KMS-11 (cell line): Measurements from ENCODE around the gene CSNK1A1.

Experiments used
- H2AFZ ChIP-seq: fragments of 200-600 bp; sonication (generic); 2 replicates; pipeline ENCODE4 v1.6.1; 2016; ENCODE audit warnings: antibody characterized with exemption, mixed run types, low read depth
- H3K27ac ChIP-seq: fragments of 200-600 bp; sonication (generic); 2 replicates; pipeline ENCODE4 v1.6.1; 2016; ENCODE audit warnings: mild to moderate bottlenecking, mixed run types
- H3K27me3 ChIP-seq: fragments of 200-600 bp; sonication (generic); 2 replicates; pipeline ENCODE4 v1.6.1; 2017; ENCODE audit warnings: mild to moderate bottlenecking, low read depth, mixed run types, moderate library complexity; ENCODE audit not compliant: insufficient read depth
- H3K36me3 ChIP-seq: fragments of 200-600 bp; sonication (generic); 2 replicates; pipeline ENCODE4 v1.6.1; 2017; ENCODE audit warnings: mild to moderate bottlenecking, mixed run types; ENCODE audit not compliant: insufficient read depth
- H3K4me1 ChIP-seq: fragments of 200-600 bp; sonication (generic); 2 replicates; pipeline ENCODE4 v1.6.1; 2016; ENCODE audit warnings: mild to moderate bottlenecking, low read depth, mixed run types; ENCODE audit not compliant: poor library complexity, severe bottlenecking
- H3K4me2 ChIP-seq: fragments of 200-600 bp; sonication (generic); 2 replicates; pipeline ENCODE4 v1.7.0; 2016; ENCODE audit warnings: mild to moderate bottlenecking, mixed run types
- H3K4me3 ChIP-seq: fragments of 200-600 bp; sonication (generic); IDR thresholded peaks from 2 replicates; pipeline ENCODE4 v1.6.1; 2017; ENCODE audit warnings: low read depth, low read length, mixed read lengths; ENCODE audit not compliant: insufficient read depth
- H3K79me2 ChIP-seq: fragments of 200-600 bp; sonication (generic); 2 replicates; pipeline ENCODE4 v1.6.1; 2016; ENCODE audit warnings: low read depth, mixed run types; ENCODE audit not compliant: insufficient read depth
- H3K9ac ChIP-seq: fragments of 200-600 bp; sonication (generic); 2 replicates; pipeline ENCODE4 v1.6.1; 2016; ENCODE audit warnings: mild to moderate bottlenecking, mixed run types
- H4K20me1 ChIP-seq: fragments of 200-600 bp; sonication (generic); 2 replicates; pipeline ENCODE4 v1.6.1; 2016; ENCODE audit warnings: mild to moderate bottlenecking, mixed run types; ENCODE audit not compliant: insufficient read depth
- TF ChIP-seq, protein P1 (sequence below): fragments of 200-600 bp; sonication (generic); conservative IDR thresholded peaks from 2 replicates; pipeline ENCODE4 v1.6.1; 2017; ENCODE audit warnings: low read depth, mild to moderate bottlenecking, antibody characterized with exemption, low read length, moderate library complexity, mixed read lengths

The CSNK1A1 gene

DNA sequence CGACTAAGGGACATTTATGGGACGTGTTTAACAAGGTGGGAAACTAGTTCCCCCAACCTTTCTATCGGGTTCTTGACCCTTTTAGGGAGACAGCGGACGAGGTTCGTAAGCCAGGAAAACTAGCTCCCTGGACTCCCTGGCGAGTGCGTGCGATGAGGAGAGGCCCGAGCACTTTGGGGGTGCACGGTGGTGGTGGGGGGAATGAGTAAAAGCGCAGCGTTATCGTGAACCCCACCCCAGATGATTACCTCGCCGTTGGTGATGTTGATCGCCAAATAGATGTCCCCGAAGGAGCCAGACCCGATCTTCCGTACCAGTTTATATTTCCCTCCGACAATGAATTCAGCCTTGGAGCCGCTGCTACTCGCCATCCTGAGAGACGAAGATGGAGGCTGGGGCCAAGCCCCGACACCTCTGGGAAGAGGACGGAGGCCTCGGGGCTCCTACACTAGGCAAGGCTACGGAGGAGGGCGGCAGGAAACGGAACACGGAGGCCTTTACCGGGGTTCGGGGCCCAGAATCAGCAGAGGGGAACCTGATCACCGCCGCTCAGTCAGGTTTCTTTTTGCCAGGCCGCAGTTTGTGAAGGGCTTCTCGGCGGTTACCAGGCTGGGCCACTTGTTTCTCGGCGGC lies 529 bp downstream of the CSNK1A1 start:
- Histone ChIP-seq H3K27ac (peak overlapping the region; percentile 82), H3K4me3 (no peak overlapping the region), H4K20me1 (no peaks in the 10 kb centered on the region), H3K36me3 (no peaks in the 10 kb centered on the region), H3K4me1 (peaks cover 18% of the 10 kb centered on the region), H2AFZ (peak overlapping the region; percentile 26; the same call in 1 of the 2 replicates), H3K79me2 (peaks cover 54% of the 10 kb centered on the region), H3K27me3 (no peaks in the 10 kb centered on the region), H3K4me2 (peak overlapping the region; percentile 62), H3K9ac (peak overlapping the region; percentile 91)
- TF ChIP-seq, protein P1, sequence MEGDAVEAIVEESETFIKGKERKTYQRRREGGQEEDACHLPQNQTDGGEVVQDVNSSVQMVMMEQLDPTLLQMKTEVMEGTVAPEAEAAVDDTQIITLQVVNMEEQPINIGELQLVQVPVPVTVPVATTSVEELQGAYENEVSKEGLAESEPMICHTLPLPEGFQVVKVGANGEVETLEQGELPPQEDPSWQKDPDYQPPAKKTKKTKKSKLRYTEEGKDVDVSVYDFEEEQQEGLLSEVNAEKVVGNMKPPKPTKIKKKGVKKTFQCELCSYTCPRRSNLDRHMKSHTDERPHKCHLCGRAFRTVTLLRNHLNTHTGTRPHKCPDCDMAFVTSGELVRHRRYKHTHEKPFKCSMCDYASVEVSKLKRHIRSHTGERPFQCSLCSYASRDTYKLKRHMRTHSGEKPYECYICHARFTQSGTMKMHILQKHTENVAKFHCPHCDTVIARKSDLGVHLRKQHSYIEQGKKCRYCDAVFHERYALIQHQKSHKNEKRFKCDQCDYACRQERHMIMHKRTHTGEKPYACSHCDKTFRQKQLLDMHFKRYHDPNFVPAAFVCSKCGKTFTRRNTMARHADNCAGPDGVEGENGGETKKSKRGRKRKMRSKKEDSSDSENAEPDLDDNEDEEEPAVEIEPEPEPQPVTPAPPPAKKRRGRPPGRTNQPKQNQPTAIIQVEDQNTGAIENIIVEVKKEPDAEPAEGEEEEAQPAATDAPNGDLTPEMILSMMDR: no peak

DNA sequence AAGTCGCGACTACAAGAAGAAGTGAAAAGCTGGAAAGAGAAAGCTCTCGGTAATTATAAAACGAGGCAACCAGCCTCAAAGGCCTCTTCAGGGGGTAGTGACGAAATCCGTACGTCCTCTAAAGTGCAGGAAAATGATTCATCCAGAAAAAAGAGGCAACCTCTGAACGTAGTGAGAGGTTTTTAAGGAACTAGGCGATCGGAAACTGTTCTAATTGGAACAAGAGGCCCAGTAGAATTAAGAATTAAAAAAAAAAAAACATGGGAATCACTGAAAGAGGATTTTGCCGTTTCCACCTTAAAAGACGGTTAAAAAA lies 1.0 kb downstream of the CSNK1A1 start:
- Histone ChIP-seq H3K4me3 (no peak overlapping the region), H2AFZ (no peak overlapping the region), H3K27me3 (no peaks in the 10 kb centered on the region), H3K27ac (peak overlapping the region; percentile 82), H3K9ac (peak overlapping the region; percentile 91), H3K36me3 (no peaks in the 10 kb centered on the region), H3K4me1 (peaks cover 18% of the 10 kb centered on the region), H3K4me2 (peak overlapping the region; percentile 62), H3K79me2 (peaks cover 59% of the 10 kb centered on the region), H4K20me1 (no peaks in the 10 kb centered on the region)
- TF ChIP-seq, protein P1: no peak

DNA sequence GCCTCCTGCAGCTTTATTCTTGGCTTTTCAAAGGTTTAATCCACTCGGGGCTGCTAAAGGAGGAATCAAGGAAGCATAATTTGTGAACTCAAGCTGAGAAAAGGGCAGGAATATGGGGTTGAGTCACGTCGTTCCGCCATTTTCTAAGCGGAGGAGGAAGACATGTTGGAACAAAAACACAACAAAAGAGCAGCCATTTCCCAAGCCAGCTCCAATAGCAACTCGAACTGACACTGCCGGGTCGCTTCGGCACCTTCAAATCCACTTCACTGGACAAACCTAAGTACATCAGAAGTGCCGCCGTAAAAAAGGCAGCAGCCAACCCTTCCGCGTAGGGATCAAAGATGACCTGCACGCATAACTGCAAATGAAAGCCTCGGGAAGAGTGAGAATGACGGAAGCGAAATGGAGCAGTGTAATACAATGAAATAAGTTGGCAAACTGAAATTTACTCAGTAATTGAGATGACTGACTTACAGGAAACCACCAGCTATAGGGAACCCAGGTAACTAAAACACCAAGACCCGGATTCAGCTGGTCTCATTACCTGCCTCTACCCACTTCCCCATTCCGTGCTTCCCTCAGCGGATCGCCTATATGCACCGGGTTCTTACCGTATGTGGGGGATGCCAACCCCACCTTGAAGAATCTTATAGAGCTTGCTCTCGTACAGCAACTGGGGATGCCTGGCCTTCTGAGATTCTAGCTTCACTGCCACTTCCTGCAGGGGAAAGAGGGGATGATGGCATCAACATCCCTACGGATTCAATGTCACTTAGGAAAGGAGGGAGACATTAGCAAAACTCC lies 1.6 kb downstream of the CSNK1A1 start:
- Histone ChIP-seq H3K27ac (peak overlapping the region; percentile 82), H3K36me3 (no peaks in the 10 kb centered on the region), H2AFZ (no peak overlapping the region; the same call in 1 of the 2 replicates), H3K9ac (peak overlapping the region; percentile 91), H4K20me1 (no peaks in the 10 kb centered on the region), H3K79me2 (peaks cover 65% of the 10 kb centered on the region), H3K27me3 (no peaks in the 10 kb centered on the region), H3K4me2 (peak overlapping the region; percentile 62), H3K4me1 (peaks cover 18% of the 10 kb centered on the region), H3K4me3 (no peak overlapping the region)
- TF ChIP-seq, protein P1: no peak

DNA sequence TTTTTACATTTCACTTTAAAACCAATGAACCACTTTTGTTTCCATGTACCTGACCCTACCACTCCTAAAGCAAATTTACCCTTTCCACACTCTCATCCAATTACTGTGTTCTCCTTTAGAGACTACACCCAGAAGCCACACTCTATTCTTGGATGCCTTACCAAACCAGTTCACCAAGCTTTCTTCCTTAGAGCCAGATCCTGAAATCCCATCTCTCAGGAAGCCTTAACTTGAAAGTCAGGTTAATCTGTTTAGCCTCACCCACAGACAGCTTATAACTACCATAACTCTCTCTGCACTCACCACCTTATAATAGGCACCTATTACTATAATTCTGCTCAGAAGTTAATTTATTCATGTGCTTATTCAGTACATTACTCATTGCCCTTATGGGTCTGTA lies 4.3 kb downstream of the CSNK1A1 start:
- Histone ChIP-seq H3K27ac (no peak overlapping the region), H4K20me1 (no peaks in the 10 kb centered on the region), H3K4me3 (no peak overlapping the region), H3K4me1 (peaks cover 11% of the 10 kb centered on the region), H2AFZ (no peak overlapping the region), H3K36me3 (no peaks in the 10 kb centered on the region), H3K79me2 (peaks cover 84% of the 10 kb centered on the region), H3K9ac (no peak overlapping the region), H3K4me2 (no peak overlapping the region), H3K27me3 (no peaks in the 10 kb centered on the region)
- TF ChIP-seq, protein P1: no peak
